Sciatic nerve (tissue), 2 donors: ENCODE results near the gene SLC1A4. TPM values are rescaled to one million over a fixed set of nuclear protein-coding genes. Genes with fewer than 3 reads are reported as not detected.

ENCODE experiments used
- ATAC-seq: fragments of 200-7000 bp; cut with Tn5 transposase; one replicate; pipeline ENCODE4 v1.9.1; 2020; ENCODE audit warnings: mild to moderate bottlenecking, moderate library complexity
- DNase-seq: peaks from one replicate; pipeline ENCODE4 v3.0.0-alpha.2; 2020; ENCODE audit warnings: low spot score
- intact Hi-C: fragments of 100-400 bp; cut with DNase I; formaldehyde crosslinking; loops from one replicate; pipeline ENCODE4 v1.14.2; 2022
- total RNA-seq: library from RNA; stranded (reverse); fragmentation: NEBNext Ultra II Directional; extraction: Animal tissue kit (Norgen Biotek cat#: 25700); gene quantifications from one replicate; pipeline ENCODE4 v1.2.1, GENCODE V29; 2021
- donor health status: DM: no; HTN: no; CAD: no.
- donor health status: DM: no; HTN: no; CAD: no.

The SLC1A4 gene
- total RNA-seq, 1 donor from 2014 or later, result 14.3 TPM

DNA sequence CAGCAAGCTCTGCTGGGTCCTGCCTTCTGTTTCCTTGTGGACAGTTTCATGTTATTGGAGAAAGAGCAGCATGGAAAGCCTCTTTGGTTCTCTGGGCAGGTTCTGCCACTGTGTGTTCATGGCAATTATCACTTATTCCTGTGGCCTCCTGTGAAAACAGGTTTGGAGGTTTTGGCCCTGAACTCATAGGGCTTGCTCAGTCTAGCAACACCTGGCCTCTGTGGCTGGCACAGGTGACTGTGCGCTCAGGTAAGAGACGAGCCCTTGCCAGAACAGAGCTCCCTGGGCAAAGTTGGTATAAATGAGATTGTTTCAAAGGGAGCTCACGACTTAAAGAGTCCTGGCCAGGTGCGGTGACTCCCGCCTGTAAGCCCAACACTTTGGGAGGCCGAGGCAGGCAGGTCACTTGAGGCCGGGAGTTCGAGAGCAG is 72.7 kb downstream of the SLC1A4 start:
- intact Hi-C loops, result no loop called here
- no peak for DNase-seq
- no peak for ATAC-seq

DNA sequence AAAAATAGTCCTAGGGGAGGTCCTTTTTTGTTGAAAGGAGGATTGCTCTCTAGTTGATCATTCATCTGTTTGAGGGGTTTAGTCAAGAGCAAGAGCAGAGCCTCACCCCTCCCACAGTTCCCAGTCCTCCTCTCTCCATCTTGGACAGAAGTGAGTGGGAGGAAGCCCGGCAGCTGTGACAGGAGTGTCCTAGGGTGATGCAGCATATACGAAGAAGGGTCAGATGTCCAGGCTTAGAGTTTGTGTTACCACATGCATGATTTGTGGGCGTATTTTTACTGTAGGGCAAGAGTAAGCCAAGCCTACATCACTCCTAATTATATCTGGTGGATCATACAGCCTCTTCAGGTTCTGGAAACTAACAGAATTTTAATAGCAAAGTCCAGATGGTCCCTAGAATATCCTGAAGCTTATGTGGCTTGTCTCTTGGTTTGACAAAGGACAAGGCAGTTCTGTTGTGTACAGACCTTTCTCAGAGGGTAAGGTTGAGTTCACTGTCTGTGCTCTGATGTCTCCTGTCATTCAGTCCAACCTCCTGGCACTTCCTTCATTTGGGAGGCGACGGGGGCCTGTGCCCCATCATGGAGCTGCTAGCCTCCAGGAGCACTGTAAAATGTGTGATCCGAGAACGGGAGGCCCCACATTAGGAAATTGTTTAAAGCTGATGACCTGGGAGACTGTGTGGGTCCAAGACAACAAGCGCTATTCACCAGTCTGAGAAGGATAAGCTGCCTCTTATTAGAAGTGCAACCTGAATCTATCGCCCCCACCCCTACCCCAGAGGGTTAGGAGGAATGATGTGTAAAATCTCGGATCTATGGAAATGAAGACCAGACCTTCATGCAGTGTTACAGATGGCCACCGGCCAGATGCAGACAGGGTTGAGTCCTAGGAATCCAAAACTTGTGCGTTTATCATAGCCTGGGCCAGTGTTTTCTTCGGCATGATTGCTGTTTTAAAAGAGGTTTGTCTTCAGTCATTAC is 73.9 kb downstream of the SLC1A4 start:
- DNase-seq, result no peak
- no peak for ATAC-seq
- intact Hi-C loops, result no loop called here

GRCh38 chr2:65064728-65065552 is 75.7 kb downstream of the SLC1A4 start:
- intact Hi-C loops, result no loop called here
- peak; percentile 86 for ATAC-seq
- peak; percentile 78 for DNase-seq

GRCh38 chr2:65067806-65068553 is 78.8 kb downstream of the SLC1A4 start:
- no peak for ATAC-seq
- no peak for DNase-seq
- intact Hi-C loops, result no loop called here

GRCh38 chr2:65069439-65069824 is 80.2 kb downstream of the SLC1A4 start:
- DNase-seq, result no peak
- intact Hi-C loops, result no loop called here
- ATAC-seq, result no peak

DNA sequence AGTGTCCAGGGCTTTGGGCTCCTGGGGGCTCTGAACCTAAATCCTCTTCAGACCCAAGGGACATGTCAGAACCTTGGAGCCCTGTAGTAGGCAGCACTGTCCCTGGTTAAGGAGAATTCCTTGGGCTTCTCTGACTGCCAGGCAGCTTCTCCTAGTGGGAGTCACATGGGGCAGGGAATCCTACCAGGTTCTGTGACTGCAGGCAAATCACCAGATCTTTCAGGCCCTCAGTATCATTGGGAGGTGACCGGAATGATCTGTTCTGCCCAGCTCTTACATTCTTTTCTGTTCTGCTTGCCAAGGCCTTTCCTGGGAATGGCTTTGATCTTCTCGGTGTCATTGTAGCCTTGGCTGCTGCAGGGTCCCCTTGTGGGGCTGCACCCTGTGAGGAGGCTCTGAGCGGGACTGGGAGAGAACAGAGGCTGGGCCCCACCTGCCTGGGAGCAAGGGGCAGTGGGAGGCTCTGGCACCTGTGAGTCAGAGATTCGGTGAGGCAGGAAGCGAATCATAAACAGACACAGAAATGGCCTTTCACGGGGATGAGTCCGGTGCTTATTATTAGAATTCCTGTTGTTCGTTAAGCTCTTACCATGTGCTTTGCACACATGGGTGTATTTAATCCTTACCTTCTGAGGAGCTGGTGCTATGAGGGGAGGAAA is 81.1 kb downstream of the SLC1A4 start:
- intact Hi-C loops, result no loop called here
- DNase-seq (no peak), ATAC-seq (peak; percentile 48)

DNA sequence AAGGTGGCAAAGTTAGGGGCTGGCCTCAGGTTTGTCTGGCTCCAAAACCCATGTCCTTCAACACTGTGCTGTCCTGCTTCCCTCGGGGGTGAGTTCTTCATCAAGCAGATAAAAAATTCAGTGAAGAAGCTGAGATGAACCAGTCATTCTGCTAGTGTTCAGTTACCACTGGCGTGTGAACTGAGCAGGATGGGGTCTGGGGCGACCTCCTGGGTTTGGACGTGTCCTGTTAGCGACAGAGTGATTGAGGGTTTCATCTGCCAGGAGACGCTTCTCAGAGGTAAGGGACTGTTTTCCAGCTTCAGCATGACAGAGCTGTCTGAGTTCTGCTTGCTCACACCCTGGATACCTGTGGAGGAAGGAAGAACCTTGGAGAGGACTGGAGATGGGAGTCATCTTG is 81.7 kb downstream of the SLC1A4 start:
- intact Hi-C loops, result no loop called here
- ATAC-seq (no peak), DNase-seq (no peak)

DNA sequence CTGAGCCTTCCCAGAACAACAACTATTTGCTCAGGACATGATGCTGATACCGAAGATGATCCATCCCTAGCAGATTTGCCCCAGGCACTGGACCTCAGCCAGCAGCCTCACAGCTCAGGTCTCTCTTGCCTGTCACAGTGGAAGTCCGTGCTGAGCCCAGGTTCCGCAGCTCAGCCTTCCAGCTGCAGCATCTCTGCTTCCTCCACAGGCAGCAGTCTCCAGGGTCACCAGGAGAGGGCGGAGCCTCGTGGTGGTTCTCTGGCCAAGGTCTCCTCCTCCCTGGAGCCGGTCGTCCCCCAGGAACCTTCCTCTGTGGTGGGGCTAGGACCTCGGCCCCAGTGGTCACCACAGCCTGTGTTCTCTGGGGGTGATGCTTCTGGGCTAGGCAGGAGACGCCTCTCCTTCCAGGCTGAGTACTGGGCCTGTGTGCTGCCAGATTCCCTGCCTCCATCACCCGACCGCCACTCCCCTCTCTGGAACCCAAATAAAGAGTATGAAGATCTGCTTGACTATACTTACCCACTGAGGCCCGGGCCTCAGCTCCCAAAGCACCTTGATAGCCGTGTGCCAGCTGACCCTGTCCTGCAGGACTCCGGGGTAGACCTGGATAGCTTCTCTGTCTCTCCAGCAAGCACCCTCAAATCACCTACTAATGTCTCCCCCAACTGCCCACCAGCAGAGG is 82.4 kb downstream of the SLC1A4 start:
- intact Hi-C loops, result no loop called here
- DNase-seq (no peak), ATAC-seq (no peak)

GRCh38 chr2:65072181-65072970 is 83.2 kb downstream of the SLC1A4 start:
- intact Hi-C loops, result no loop called here
- DNase-seq, result no peak
- ATAC-seq, result no peak

Other genes with a start within 250 kb of the SLC1A4 start
- 29.1 TPM for gene CEP68, start 67.0 kb downstream of the SLC1A4 start, total RNA-seq
- gene RAB1A, start 140.7 kb downstream of the SLC1A4 start, total RNA-seq, result 100 TPM
- 187 TPM for gene ACTR2, start 238.4 kb downstream of the SLC1A4 start, total RNA-seq